HCT116 (cell line): ENCODE results near the gene GOLGA6L4. TPM values are rescaled to one million over a fixed set of nuclear protein-coding genes. Genes with fewer than 3 reads are reported as not detected.
A peak's percentile ranks its signal among the peaks of the same experiment; 100 is the strongest.
"Not testable (repeated sequence)": the region's sequence is repeated elsewhere in the genome, so short reads cannot be mapped to it uniquely, and the experiment has no call there.

Experiments used
- ATAC-seq: fragments of 200-7000 bp; cut with Tn5 transposase; 2 replicates; pipeline ENCODE4 v1.9.1; 2020; ENCODE audit warnings: mild to moderate bottlenecking, moderate library complexity
- BruUV-seq: library from RNA; stranded (reverse); fragments of 400-500 nt; replicated peaks from 2 replicates; lab custom pipeline; 2021; lab: Mats Ljungman, UMichigan
- CTCF ChIA-PET: fragments of 300-600 bp; sonication (Branson Sonifier 250); formaldehyde crosslinking; loops from one replicate; lab custom pipeline; 2021; ENCODE audit warnings: antibody characterized with exemption; lab: Charles Lee
- POLR2A ChIA-PET: fragments of 300-600, 350-600 bp; sonication (Branson Sonifier 250); formaldehyde crosslinking; loops from one replicate; lab custom pipeline; 2021; ENCODE audit warnings: antibody characterized with exemption; lab: Charles Lee
- RAD21 ChIA-PET, 2 experiments: fragments of 300-600 bp; sonication (Branson Sonifier 250); formaldehyde crosslinking; loops; one replicate each; lab custom pipeline; 2023; ENCODE audit warnings: low total read pairs in 2 of 2; ENCODE audit not compliant: uncharacterized antibody in 2 of 2, unreplicated experiment in 2 of 2, low non-redundant PET in 1 of 2; lab: Charles Lee
- DNase-seq: peaks from one replicate; pipeline ENCODE4 v3.0.0-alpha.2; 2010; ENCODE audit warnings: low read depth, low spot score
- H2AFZ ChIP-seq: fragments of 200-600 bp; shearing (Covaris generic), sonication (generic); 2 replicates; pipeline ENCODE4 v1.6.1; 2017; ENCODE audit warnings: low read depth, mixed run types, mixed read lengths, antibody characterized with exemption, low read length; ENCODE audit not compliant: poor library complexity, severe bottlenecking
- H3K27ac ChIP-seq: 2 replicates; pipeline ENCODE4 v1.5.1; 2012; ENCODE audit warnings: low read depth, low read length
- H3K27me3 ChIP-seq: fragments of 200-600 bp; sonication (generic); 2 replicates; pipeline ENCODE4 v1.6.1; 2016; ENCODE audit warnings: mixed run types, low read length, mixed read lengths; ENCODE audit not compliant: insufficient read depth
- H3K36me3 ChIP-seq, 2 experiments: fragments of 200-500 bp in 1 of 2; fragments of 200-600 bp in 1 of 2; sonication (Bioruptor generic) in 1 of 2; sonication (generic) in 1 of 2; 2 replicates each; pipeline versions ENCODE4 v1.5.1 to v1.6.1; 2014 to 2016; ENCODE audit warnings: low read length in 2 of 2, inconsistent platforms in 1 of 2, mixed read lengths in 1 of 2, mixed run types in 1 of 2; ENCODE audit not compliant: insufficient read depth in 2 of 2, control insufficient read depth in 1 of 2
- H3K4me1 ChIP-seq, 2 experiments: fragments of 200-600 bp in 1 of 2; sonication (generic) in 1 of 2; 2 replicates each; pipeline versions ENCODE4 v1.5.1 to v1.6.1; 2012 to 2017; ENCODE audit warnings: low read length in 2 of 2, inconsistent platforms in 1 of 2, mild to moderate bottlenecking in 1 of 2, mixed read lengths in 1 of 2, mixed run types in 1 of 2, moderate library complexity in 1 of 2; ENCODE audit not compliant: insufficient read depth in 2 of 2, control insufficient read depth in 1 of 2
- H3K4me2 ChIP-seq: fragments of 200-600 bp; sonication (generic); 2 replicates; pipeline ENCODE4 v1.6.1; 2017; ENCODE audit warnings: mixed run types, low read length, mixed read lengths
- H3K4me3 ChIP-seq, 2 experiments: fragments of 200-600 bp in 1 of 2; sonication (generic) in 1 of 2; replicated peaks in 1 of 2; 2 replicates each; pipeline ENCODE4 v1.5.1; 2011 to 2016; ENCODE audit warnings: low read length in 2 of 2, control low read depth in 1 of 2, low read depth in 1 of 2, mild to moderate bottlenecking in 1 of 2, mixed read lengths in 1 of 2, mixed run types in 1 of 2
- H3K79me2 ChIP-seq: fragments of 200-600 bp; sonication (generic); 2 replicates; pipeline ENCODE4 v1.6.1; 2017; ENCODE audit warnings: mild to moderate bottlenecking, mixed run types, low read length, moderate library complexity, mixed read lengths; ENCODE audit not compliant: insufficient read depth
- H3K9ac ChIP-seq: fragments of 200-600 bp; sonication (generic); 2 replicates; pipeline ENCODE4 v1.6.1; 2016; ENCODE audit warnings: low read length, mixed read lengths
- H3K9me2 ChIP-seq: fragments of 200-600 bp; sonication (generic), shearing (Covaris generic); 2 replicates; pipeline ENCODE4 v1.6.1; 2017; ENCODE audit warnings: mixed run types, mild to moderate bottlenecking, moderate library complexity; ENCODE audit not compliant: insufficient read depth
- H3K9me3 ChIP-seq, 2 experiments: fragments of 200-500 bp in 1 of 2; fragments of 200-600 bp in 1 of 2; sonication (Bioruptor generic) in 1 of 2; sonication (generic) in 1 of 2; 2 replicates each; pipeline ENCODE4 v1.6.1; 2014 to 2017; ENCODE audit warnings: low read length in 2 of 2, mixed read lengths in 2 of 2, inconsistent platforms in 1 of 2, low read depth in 1 of 2, mild to moderate bottlenecking in 1 of 2, mixed run types in 1 of 2, moderate library complexity in 1 of 2; ENCODE audit not compliant: control insufficient read depth in 1 of 2, insufficient read depth in 1 of 2
- H4K20me1 ChIP-seq: fragments of 200-600 bp; sonication (generic), shearing (Covaris generic); 2 replicates; pipeline ENCODE4 v1.6.1; 2017; ENCODE audit warnings: mixed run types, mild to moderate bottlenecking, moderate library complexity; ENCODE audit not compliant: insufficient read depth
- intact Hi-C: fragments of 100-400 bp; cut with micrococcal nuclease; formaldehyde crosslinking; loops from 2 replicates; pipeline ENCODE4 v1.10.0; 2022
- total RNA-seq: library from RNA; stranded (reverse); gene quantifications from one replicate; pipeline ENCODE4 v1.2.1, GENCODE V29; 2021; ENCODE audit not compliant: unreplicated experiment
- TF ChIP-seq, protein P1 (sequence below), 3 experiments: fragments of 200-600 bp in 1 of 3; sonication (generic) in 1 of 3; IDR thresholded peaks in 2 of 3; conservative IDR thresholded peaks in 1 of 3; 2 replicates each; pipeline ENCODE4 v1.5.1; 2012 to 2017; ENCODE audit warnings: low read depth in 2 of 3, low read length in 2 of 3, antibody characterized with exemption in 1 of 3, borderline replicate concordance in 1 of 3, control low read depth in 1 of 3, mild to moderate bottlenecking in 1 of 3, mixed read lengths in 1 of 3, mixed run types in 1 of 3, moderate library complexity in 1 of 3; ENCODE audit not compliant: insufficient read depth in 1 of 3

GOLGA6L4 gene
- total RNA-seq, 1 experiment from 2014 or later = 3.2 TPM

- H3K27me3 ChIP-seq, DNase-seq, CTCF ChIA-PET, POLR2A ChIA-PET, H3K4me1 ChIP-seq, BruUV-seq, H3K36me3 ChIP-seq, H3K9ac ChIP-seq, H3K4me3 ChIP-seq, H3K4me2 ChIP-seq, H3K9me3 ChIP-seq, H2AFZ ChIP-seq, H3K27ac ChIP-seq, H3K9me2 ChIP-seq, H3K79me2 ChIP-seq, RAD21 ChIA-PET, intact Hi-C loops, H4K20me1 ChIP-seq: not testable (repeated sequence)
- peak; percentile 40 for ATAC-seq
These were observed 35.7 kb upstream of the GOLGA6L4 start for GRCh38 chr15:84199865-84200264.

- ATAC-seq, H3K4me3 ChIP-seq, H3K9ac ChIP-seq, POLR2A ChIA-PET, RAD21 ChIA-PET, H4K20me1 ChIP-seq, H3K36me3 ChIP-seq, CTCF ChIA-PET, H3K79me2 ChIP-seq, BruUV-seq, intact Hi-C loops, H2AFZ ChIP-seq, H3K9me3 ChIP-seq, H3K4me1 ChIP-seq, H3K9me2 ChIP-seq, H3K27ac ChIP-seq, H3K27me3 ChIP-seq, DNase-seq, H3K4me2 ChIP-seq: not testable (repeated sequence)
- TF ChIP-seq, protein P1, sequence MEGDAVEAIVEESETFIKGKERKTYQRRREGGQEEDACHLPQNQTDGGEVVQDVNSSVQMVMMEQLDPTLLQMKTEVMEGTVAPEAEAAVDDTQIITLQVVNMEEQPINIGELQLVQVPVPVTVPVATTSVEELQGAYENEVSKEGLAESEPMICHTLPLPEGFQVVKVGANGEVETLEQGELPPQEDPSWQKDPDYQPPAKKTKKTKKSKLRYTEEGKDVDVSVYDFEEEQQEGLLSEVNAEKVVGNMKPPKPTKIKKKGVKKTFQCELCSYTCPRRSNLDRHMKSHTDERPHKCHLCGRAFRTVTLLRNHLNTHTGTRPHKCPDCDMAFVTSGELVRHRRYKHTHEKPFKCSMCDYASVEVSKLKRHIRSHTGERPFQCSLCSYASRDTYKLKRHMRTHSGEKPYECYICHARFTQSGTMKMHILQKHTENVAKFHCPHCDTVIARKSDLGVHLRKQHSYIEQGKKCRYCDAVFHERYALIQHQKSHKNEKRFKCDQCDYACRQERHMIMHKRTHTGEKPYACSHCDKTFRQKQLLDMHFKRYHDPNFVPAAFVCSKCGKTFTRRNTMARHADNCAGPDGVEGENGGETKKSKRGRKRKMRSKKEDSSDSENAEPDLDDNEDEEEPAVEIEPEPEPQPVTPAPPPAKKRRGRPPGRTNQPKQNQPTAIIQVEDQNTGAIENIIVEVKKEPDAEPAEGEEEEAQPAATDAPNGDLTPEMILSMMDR (IDR thresholded peaks at IDR 0.05 in 2 of 3, conservative IDR thresholded peaks at IDR 0.05 in 1 of 3; ENCODE audit: borderline replicate concordance in 1 of 3, insufficient read depth in 1 of 3, low read depth in 2 of 3, low read length in 2 of 3) = 0 out of 6 replicates have a peak, but pooled peaks of 2 of the 3 experiments have one; percentile 9 to 11
These were observed 10.9 kb downstream of the GOLGA6L4 start for GRCh38 chr15:84246441-84246840.
